Chondrocyte (in vitro differentiated cells): Measurements from ENCODE around the gene MORN1. TPM values are rescaled to one million over a fixed set of nuclear protein-coding genes. Genes with fewer than 3 reads are reported as not detected.
A peak's percentile ranks its signal among the peaks of the same experiment; 100 is the strongest.

ENCODE experiments used
- DNase-seq: peaks from one replicate; pipeline ENCODE4 v3.0.0; 2021; ENCODE audit warnings: mixed read lengths, low spot score
- H3K27ac Mint-ChIP-seq: one replicate; pipeline ENCODE4 v1.8.0; 2021; ENCODE audit warnings: mild to moderate bottlenecking, moderate library complexity, mixed read lengths; ENCODE audit not compliant: unreplicated experiment
- H3K27me3 Mint-ChIP-seq: 2 replicates; pipeline ENCODE4 v1.8.0; 2021; ENCODE audit warnings: low read depth, mixed read lengths
- H3K36me3 Mint-ChIP-seq: 2 replicates; pipeline ENCODE4 v1.8.0; 2021; ENCODE audit warnings: low read depth, mixed read lengths
- H3K4me1 Mint-ChIP-seq: 2 replicates; pipeline ENCODE4 v1.8.0; 2021; ENCODE audit warnings: low read depth, mild to moderate bottlenecking, mixed read lengths
- H3K4me3 Mint-ChIP-seq: one replicate; pipeline ENCODE4 v1.8.0; 2021; ENCODE audit warnings: mild to moderate bottlenecking, moderate library complexity, mixed read lengths; ENCODE audit not compliant: unreplicated experiment
- H3K9me3 Mint-ChIP-seq: 2 replicates; pipeline ENCODE4 v1.8.0; 2021; ENCODE audit warnings: low read depth, mixed read lengths
- total RNA-seq: library from RNA; stranded (reverse); gene quantifications from 3 replicates; pipeline ENCODE4 v1.2.1, GENCODE V29; 2021
- TF ChIP-seq, protein P1 (sequence below): fragments of 200-600 bp; sonication (generic); IDR thresholded peaks from 2 replicates; pipeline ENCODE4 v1.5.0; 2021; ENCODE audit warnings: antibody characterized with exemption, mild to moderate bottlenecking, moderate library complexity

The MORN1 gene
- total RNA-seq, 1 donor from 2014 or later: 6.7 TPM

DNA sequence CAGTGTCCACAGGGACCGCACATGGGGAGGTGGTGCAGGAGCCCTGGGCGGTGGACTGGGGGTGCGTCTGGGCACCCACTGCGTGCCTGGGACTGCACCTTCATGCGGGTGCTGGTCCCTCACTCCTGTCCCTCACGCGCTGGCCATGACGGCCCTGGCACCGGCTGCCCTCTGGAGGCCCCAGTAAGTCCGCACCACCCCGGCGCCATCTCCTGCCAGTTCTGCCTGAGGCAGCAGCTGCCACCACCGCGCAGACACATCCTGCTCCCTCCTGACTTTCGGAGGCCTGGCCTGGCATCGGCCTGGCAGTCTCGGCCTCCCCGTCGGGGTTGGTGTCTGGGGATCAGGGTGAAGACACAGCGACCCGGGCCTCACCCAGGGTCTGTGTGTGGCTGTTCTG is 64.8 kb downstream of the MORN1 start:
- Mint-ChIP-seq H3K4me3 (no peak overlapping the region), H3K27me3 (no peaks in the 10 kb centered on the region), H3K36me3 (no peaks in the 10 kb centered on the region), H3K27ac (no peak overlapping the region), H3K9me3 (no peaks in the 10 kb centered on the region), H3K4me1 (peaks cover 30% of the 10 kb centered on the region)
- TF ChIP-seq, protein P1, sequence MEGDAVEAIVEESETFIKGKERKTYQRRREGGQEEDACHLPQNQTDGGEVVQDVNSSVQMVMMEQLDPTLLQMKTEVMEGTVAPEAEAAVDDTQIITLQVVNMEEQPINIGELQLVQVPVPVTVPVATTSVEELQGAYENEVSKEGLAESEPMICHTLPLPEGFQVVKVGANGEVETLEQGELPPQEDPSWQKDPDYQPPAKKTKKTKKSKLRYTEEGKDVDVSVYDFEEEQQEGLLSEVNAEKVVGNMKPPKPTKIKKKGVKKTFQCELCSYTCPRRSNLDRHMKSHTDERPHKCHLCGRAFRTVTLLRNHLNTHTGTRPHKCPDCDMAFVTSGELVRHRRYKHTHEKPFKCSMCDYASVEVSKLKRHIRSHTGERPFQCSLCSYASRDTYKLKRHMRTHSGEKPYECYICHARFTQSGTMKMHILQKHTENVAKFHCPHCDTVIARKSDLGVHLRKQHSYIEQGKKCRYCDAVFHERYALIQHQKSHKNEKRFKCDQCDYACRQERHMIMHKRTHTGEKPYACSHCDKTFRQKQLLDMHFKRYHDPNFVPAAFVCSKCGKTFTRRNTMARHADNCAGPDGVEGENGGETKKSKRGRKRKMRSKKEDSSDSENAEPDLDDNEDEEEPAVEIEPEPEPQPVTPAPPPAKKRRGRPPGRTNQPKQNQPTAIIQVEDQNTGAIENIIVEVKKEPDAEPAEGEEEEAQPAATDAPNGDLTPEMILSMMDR: no peak
- no peak for DNase-seq

DNA sequence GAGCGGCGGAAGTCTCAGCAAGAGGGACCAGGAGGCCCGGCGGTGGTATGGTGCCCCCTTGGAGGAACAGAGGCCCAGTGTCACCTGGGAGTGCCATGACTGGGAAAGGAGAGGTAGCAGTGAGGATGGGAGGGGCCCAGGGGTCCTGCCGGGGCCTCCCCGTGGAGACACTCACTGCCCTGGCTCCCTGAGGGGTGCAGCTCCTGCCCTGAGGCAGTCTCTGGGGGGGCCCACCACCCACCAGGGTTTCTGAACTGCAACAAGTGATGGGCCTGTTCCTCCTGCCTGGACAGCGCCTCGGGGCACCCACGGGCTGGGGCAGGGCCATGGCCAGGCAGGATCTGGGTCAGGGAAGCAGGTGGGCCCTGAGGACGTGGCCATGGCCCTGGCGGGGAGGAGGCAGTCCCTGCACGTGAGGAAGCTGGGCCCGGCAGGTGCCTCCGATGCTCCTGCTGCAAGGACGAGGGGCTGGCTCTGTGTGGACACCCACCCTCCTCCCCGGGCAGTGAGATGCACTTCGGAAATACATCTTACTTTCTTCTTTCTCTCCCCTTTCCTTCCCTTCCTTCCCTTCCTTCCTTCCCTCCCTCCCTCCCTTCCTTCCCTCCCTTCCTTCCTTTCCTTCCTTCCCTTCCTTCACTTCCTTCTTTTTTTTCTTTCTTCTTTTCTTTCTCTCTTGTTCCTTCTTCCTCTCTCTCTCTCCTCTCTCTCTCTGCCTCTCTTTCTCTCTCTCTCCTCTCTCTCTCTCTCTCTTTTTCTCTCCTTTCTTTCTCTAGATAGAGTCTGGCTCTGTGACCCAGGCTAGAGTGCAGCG is 66.6 kb downstream of the MORN1 start:
- no peaks in the 10 kb centered on the region for H3K9me3 Mint-ChIP-seq
- H3K27me3 Mint-ChIP-seq: no peaks in the 10 kb centered on the region
- H3K4me3 Mint-ChIP-seq: no peak overlapping the region
- TF ChIP-seq, protein P1: no peak
- H3K27ac Mint-ChIP-seq: no peak overlapping the region
- DNase-seq: no peak
- peaks cover 36% of the 10 kb centered on the region for H3K4me1 Mint-ChIP-seq
- H3K36me3 Mint-ChIP-seq: no peaks in the 10 kb centered on the region

DNA sequence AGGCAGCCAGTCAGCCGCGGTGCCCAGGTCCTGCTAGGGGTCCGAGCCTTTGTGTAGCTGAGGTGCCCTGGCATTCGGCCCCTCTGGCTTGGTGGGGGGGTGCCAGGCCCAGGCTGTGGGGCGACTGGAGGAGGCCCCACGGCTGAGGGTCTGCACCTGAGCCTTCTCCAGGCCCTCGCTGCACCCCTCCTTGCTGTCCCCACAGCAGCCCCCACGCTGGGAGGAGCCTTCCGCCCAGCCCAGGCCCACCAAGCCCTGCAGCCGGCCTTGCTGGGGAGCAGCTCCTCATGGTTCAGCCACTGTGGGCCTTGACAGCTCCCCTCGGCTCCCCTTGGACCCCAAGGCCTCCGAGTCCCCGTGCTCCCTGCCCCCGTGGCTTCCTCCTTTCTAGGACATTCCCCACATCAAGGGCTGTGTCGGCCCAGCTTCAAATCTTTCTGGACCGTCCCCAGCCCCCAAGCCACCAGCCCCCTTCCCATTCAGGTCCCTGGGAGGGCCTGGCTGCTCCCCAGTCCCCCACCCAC is 67.8 kb downstream of the MORN1 start:
- Mint-ChIP-seq H3K9me3 (no peaks in the 10 kb centered on the region), H3K27ac (peak overlapping the region; percentile 100), H3K4me1 (peaks cover 40% of the 10 kb centered on the region), H3K4me3 (no peak overlapping the region), H3K27me3 (no peaks in the 10 kb centered on the region), H3K36me3 (no peaks in the 10 kb centered on the region)
- TF ChIP-seq, protein P1: no peak
- DNase-seq: no peak

DNA sequence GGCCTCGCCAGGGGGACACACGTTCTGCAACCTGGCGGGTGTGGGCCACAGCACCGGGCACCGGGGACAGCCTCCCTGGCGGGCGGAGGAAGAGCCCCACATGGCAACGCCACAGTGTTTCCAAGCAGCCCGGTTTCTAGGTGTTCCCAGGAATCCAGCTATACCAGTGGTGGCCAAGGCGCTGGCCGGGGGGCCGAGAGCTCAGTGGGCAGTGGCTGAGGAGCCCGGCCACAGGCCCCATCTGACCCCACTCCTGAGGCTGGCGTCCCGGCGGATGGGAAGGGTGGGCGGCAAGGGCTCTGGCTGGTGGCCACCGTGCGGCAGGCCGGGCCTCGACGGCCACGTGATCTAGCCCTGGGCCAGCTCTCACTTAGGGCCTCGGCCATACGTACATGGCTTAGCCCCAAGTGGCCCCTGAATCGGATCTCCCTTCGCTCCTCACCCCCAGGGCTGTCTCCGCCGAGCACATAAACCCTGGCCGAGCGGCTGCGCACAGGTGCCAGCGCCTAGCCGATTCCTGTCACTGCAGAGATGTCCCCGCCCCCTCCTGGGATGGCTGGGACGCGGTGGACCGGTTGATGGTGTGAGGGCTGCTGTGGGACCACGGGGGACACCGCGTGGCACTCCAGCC is 68.7 kb downstream of the MORN1 start:
- DNase-seq: no peak
- Mint-ChIP-seq H3K9me3 (no peaks in the 10 kb centered on the region), H3K27ac (peak overlapping the region; percentile 100), H3K36me3 (no peaks in the 10 kb centered on the region), H3K27me3 (no peaks in the 10 kb centered on the region), H3K4me3 (no peak overlapping the region), H3K4me1 (peaks cover 40% of the 10 kb centered on the region)
- TF ChIP-seq, protein P1: peak; percentile 9

DNA sequence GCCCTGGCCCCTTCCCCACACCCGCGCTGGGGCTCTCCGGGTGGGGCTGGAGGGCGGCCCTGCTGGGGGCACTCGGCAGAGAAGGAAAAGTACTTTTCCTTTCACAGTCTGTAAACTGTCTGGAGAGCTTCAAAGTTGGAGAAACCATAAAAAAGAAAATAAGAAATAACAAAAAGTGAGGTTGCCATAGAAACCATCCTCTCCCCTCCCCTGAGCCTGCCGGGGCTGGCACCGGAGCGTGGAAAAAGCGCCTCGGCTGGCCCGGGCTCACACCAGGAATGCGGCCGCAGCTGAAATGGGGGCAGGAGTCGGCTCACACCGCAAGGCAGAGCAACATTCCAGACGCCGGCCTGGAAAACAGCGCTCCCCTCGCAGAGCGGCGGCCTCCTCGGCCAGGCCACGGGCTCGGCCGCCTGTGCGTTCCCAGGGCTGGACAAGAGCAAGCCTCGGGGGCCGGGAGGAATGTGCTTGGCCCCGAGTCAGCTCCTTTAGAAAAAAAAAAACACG is 69.2 kb downstream of the MORN1 start:
- Mint-ChIP-seq H3K27ac (peak overlapping the region; percentile 100), H3K4me3 (peak overlapping the region; percentile 41), H3K27me3 (no peaks in the 10 kb centered on the region), H3K36me3 (no peaks in the 10 kb centered on the region), H3K4me1 (peaks cover 37% of the 10 kb centered on the region), H3K9me3 (no peaks in the 10 kb centered on the region)
- TF ChIP-seq, protein P1: peak; percentile 51
- DNase-seq: no peak
